Measurements from ENCODE around the gene PAQR6. TPM values are rescaled to one million over a fixed set of nuclear protein-coding genes. Genes with fewer than 3 reads are reported as not detected.
A peak's percentile ranks its signal among the peaks of the same experiment; 100 is the strongest.

PAQR6 gene, protein sequence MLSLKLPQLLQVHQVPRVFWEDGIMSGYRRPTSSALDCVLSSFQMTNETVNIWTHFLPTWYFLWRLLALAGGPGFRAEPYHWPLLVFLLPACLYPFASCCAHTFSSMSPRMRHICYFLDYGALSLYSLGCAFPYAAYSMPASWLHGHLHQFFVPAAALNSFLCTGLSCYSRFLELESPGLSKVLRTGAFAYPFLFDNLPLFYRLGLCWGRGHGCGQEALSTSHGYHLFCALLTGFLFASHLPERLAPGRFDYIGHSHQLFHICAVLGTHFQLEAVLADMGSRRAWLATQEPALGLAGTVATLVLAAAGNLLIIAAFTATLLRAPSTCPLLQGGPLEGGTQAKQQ
- total RNA-seq = 1 to 10 TPM; 3.9 to 4.0 TPM

DNA sequence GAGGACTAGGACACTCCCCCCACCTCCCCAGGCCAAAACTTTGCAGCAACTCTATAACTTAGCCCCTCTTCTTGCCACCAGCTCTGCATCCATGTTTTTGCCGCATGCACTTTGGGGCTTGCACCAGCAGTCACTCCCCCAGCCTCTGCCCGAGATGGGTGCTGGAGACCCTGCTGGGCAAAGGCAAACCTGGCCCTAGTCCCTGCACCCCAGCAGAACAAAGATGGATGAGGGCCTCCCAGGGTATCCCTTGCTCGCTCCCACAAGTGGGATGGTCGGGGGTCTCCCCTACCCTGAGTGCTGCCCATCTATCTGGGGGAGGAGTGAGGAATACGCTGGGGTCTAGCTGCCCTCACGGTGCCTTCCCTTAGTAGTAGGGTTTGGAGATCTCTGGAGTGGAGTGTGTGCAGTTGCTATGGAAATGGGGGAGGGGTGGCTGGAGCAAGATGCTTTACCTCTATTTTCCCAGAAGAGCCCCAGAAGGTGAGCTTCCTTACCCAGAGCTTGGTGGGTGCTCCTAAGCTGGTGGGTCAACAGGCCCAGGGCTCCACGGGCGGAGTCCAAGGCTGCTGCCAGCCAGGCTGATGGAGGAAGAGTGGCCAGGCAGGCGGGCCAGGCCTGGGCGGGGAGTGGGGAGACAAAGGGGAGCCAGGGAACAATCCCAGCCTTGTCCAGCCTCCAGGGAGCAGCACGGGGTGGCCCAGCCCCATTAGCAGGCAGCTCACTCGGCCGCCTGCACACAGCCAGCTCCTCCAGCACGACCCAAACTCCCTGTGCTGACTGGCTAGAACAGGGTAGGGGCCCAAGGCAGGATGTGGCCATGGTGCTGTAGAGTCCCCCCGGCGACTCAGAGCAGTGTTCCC, at the start of gene PAQR6:
Gene PAQR6 (minus strand): TSS at position 597 of the 863 bp plus-strand sequence. CDS start 1,325 bp downstream, outside the sequence.
- Mint-ChIP-seq H3K4me3 (no peak within 1 kb of the TSS), H3K27me3 (no peaks in the 10 kb centered on the region), H3K27ac (no peak within 1 kb of the TSS), H3K36me3 (peaks cover 8% of the 10 kb centered on the region), H3K4me1 (ENCODE audit: low read depth) (peaks cover 8% of the 10 kb centered on the region), H3K9me3 (no peaks in the 10 kb centered on the region)
- POLR2A ChIA-PET = interaction anchor here (0.7 to 2.0 kb wide), 5 partner anchors 11 to 92 kb away, joined by 3 to 6 read pairs (median 4); partner anchors contain the start of gene SMG5
- CTCF ChIA-PET = interaction anchor here (0.5 to 2.0 kb wide), 2 partner anchors 70 to 106 kb away, joined by 4 to 6 read pairs; no protein-coding TSS in a partner anchor
- intact Hi-C loops (cut with micrococcal nuclease) = no loop called here
- no peak for DNase-seq

DNA sequence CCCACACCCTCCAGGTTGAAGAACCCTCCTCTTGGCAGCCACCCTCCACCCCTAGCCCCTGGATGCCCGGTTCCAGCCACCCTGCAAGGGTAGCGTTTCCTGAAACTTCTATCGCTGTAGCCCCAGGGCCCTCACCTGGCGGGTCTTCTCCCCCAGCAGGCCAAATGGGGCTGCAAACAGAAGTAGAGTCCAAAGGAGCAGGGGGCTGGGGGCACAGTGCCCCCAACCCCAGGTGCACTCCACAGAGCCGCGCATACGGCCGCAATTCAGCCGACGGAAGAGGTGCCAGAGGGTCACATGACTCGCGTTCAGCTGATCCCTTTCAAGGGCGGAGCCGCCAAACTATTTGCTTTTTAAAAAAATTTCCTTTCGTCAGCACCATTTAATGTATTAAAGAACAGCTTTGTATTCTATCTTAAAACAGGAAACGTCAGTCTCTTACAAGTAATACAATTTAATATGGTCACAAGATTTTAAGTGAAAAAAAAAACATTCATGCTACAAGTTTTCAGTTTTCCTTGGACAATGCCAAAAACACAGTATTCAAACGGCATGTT, 47.6 kb upstream of the PAQR6 start, which contains the start of gene GLMP:
Gene GLMP (minus strand): TSS at position 289 of the 557 bp plus-strand sequence. CDS start 34 bp downstream, at position 255.
- intact Hi-C loops (cut with micrococcal nuclease) = loop anchor here (1.0 kb wide), 1 partner anchor 12 kb away; no protein-coding TSS in a partner anchor
- Mint-ChIP-seq H3K4me1 (ENCODE audit: low read depth) (peaks cover 16% of the 10 kb centered on the region), H3K27ac (no peak within 1 kb of the TSS), H3K9me3 (no peaks in the 10 kb centered on the region), H3K27me3 (no peaks in the 10 kb centered on the region), H3K36me3 (peaks cover 3% of the 10 kb centered on the region), H3K4me3 (peak within 1 kb of the TSS; percentile 84)
- DNase-seq = peak; percentile 72
- POLR2A ChIA-PET = interaction anchor here (0.7 to 3.1 kb wide), 3 partner anchors 13 to 22 kb away, joined by 3 to 15 read pairs (median 3); partner anchors contain the start of genes SMG5 and TMEM79
- CTCF ChIA-PET = interaction anchor here (0.6 to 1.0 kb wide), 4 partner anchors 9 to 29 kb away, joined by 3 to 4 read pairs (median 4); partner anchors contain the start of gene SMG5

DNA sequence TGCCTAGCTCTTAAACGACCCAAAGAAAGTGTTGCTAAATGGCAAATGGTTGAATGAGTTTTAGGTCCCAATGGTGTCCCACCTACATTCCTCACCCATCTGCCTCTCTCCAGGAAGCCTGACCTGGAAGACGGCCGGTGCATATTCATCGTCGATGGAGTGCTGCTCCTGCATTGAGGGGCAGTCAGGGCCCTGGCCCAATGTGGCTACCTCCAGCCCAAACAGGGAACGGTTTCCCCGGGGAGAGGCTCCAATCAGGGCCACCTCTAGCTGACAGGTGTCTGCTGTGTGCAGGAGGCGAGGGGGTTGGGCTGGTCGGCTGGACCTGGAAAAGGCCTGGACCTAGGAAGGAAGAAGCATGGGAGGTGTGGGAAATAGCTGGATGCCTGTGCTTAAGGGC, 46.0 kb upstream of the PAQR6 start:
- Mint-ChIP-seq H3K27ac (no peak overlapping the region), H3K9me3 (no peaks in the 10 kb centered on the region), H3K36me3 (peaks cover 3% of the 10 kb centered on the region), H3K27me3 (no peaks in the 10 kb centered on the region), H3K4me3 (no peak overlapping the region), H3K4me1 (ENCODE audit: low read depth) (peaks cover 16% of the 10 kb centered on the region)
- ChIA-PET POLR2A (interaction anchor here (3.1 kb wide), 1 partner anchor 11 kb away, joined by 15 read pairs; the partner anchor contains the start of genes SMG5 and TMEM79), CTCF (interaction anchor here (1.4 to 1.7 kb wide), 2 partner anchors 11 to 25 kb away, joined by 4 to 5 read pairs; partner anchors contain the start of gene SMG5)
- DNase-seq = no peak
- intact Hi-C loops (cut with micrococcal nuclease) = no loop called here

DNA sequence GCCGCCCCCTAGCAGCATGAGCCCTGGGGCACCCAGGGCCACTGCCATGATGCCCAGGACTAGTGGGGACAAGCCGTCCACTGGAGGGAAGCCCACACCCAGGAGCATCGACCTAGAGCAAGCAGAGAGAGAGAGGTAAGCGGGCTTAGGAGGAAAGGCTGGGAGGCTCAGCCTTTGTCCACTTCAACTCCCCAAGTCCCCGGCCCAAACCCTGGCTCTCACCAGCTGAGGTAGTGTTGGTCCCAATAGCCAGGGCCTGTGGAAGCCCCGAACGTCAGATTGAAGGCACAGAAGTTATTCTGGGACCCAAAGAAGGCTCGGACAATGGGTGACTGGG, 45.2 kb upstream of the PAQR6 start:
- H3K36me3 Mint-ChIP-seq = peaks cover 3% of the 10 kb centered on the region
- no peak overlapping the region for H3K4me3 Mint-ChIP-seq
- CTCF ChIA-PET = interaction anchor here (1.7 kb wide), 1 partner anchor 10 kb away, joined by 5 read pairs; the partner anchor contains the start of gene SMG5
- H3K27me3 Mint-ChIP-seq = no peaks in the 10 kb centered on the region
- DNase-seq = no peak
- POLR2A ChIA-PET = interaction anchor here (3.1 kb wide), 1 partner anchor 10 kb away, joined by 15 read pairs; the partner anchor contains the start of genes SMG5 and TMEM79
- H3K9me3 Mint-ChIP-seq = no peaks in the 10 kb centered on the region
- intact Hi-C loops (cut with micrococcal nuclease) = no loop called here
- no peak overlapping the region for H3K27ac Mint-ChIP-seq
- peaks cover 16% of the 10 kb centered on the region for H3K4me1 Mint-ChIP-seq (ENCODE audit: low read depth)

DNA sequence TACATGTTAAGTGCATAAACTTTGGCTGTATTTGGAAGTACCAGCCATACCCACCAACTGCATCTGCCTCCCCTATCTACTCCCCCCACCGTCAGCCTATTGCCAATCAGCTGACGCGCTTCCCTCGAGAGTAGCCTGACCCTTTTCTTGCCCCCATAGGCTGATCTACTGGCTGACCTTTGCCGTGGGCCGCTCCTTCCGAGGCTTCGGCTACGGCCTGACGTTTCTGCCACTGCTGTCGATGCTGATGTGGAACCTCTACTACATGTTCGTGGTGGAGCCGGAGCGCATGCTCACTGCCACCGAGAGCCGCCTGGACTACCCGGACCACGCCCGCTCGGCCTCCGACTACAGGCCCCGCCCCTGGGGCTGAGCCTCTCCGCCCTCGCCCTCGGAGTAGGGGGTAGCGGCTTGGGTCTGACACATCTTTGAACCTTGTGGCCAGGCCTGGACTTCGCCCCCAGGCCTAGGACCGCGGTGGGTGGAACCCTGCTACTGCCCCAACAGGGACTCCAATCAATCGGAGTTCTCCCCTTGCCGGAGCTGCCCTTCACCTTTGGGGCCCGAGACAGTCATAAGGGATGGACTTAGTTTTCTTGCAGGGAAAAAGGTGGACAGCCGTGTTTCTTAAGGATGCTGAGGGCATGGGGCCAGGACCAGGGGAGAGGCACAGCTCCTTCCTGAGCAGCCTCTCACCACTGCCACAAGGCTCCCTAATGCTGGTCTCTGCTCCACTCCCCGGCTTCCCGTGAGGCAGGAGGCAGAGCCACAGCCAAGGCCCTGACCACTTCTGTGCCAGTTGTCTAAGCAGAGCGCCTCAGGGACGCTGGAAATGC, 43.6 kb upstream of the PAQR6 start:
- intact Hi-C loops (cut with micrococcal nuclease) = no loop called here
- H3K27ac Mint-ChIP-seq = no peak overlapping the region

DNA sequence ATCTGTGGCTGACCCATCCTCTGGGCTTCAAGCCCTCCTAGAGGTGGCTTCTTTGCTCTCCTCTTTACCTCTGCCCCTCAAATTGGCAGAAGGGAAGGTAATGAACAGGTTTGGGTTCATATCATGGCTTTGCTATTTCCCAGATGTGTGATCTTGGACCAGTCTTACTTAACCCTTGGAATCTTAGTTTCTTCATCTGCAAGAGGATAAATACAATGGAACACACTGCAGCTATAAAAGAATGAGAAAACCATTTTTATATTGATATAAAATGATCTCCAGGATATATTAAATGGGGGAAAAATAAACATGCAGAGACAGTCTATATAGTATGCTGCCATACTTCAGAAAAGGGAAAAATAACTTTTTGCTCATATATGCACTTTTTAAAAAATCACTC, 42.0 kb upstream of the PAQR6 start:
- ChIA-PET POLR2A (no interaction called here), CTCF (no interaction called here)
- H3K4me3 Mint-ChIP-seq = no peak overlapping the region
- H3K36me3 Mint-ChIP-seq = peaks cover 4% of the 10 kb centered on the region
- H3K9me3 Mint-ChIP-seq = no peaks in the 10 kb centered on the region
- no peak for DNase-seq
- H3K27me3 Mint-ChIP-seq = no peaks in the 10 kb centered on the region
- intact Hi-C loops (cut with micrococcal nuclease) = no loop called here
- H3K27ac Mint-ChIP-seq = no peak overlapping the region
- peaks cover 7% of the 10 kb centered on the region for H3K4me1 Mint-ChIP-seq (ENCODE audit: low read depth)

More for the DNA sequence above, 43.6 kb upstream of the PAQR6 start:
- Mint-ChIP-seq H3K9me3 (no peaks in the 10 kb centered on the region), H3K36me3 (peaks cover 3% of the 10 kb centered on the region), H3K27me3 (no peaks in the 10 kb centered on the region), H3K4me3 (no peak overlapping the region), H3K4me1 (ENCODE audit: low read depth) (peaks cover 16% of the 10 kb centered on the region)
- peak; percentile 18 for DNase-seq
- POLR2A ChIA-PET = no interaction called here
- CTCF ChIA-PET = no interaction called here

DNA sequence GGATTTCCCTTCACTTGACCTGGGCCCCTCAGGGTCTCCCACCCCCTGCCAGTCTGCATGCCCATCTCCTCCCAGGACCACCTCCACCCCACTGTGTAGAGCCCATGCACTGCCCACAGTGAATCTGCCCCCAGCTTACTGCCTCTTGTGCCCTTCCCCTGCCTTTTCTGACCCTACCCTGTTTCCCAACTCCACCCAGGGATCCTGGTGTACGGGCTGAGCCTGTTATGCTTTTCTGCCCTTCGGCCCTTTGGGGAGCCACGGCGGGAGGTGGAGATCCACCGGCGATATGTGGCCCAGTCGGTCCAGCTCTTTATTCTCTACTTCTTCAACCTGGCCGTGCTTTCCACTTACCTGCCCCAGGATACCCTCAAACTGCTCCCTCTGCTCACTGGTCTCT, 38.2 kb upstream of the PAQR6 start:
- H3K9me3 Mint-ChIP-seq = no peaks in the 10 kb centered on the region
- DNase-seq = no peak
- peaks cover 24% of the 10 kb centered on the region for H3K4me1 Mint-ChIP-seq (ENCODE audit: low read depth)
- ChIA-PET CTCF (no interaction called here), POLR2A (interaction anchor here (0.6 kb wide), 1 partner anchor 18 kb away, joined by 3 read pairs; no protein-coding TSS in a partner anchor)
- no peak overlapping the region for H3K4me3 Mint-ChIP-seq
- H3K27me3 Mint-ChIP-seq = no peaks in the 10 kb centered on the region
- H3K36me3 Mint-ChIP-seq = peaks cover 13% of the 10 kb centered on the region
- no peak overlapping the region for H3K27ac Mint-ChIP-seq
- intact Hi-C loops (cut with micrococcal nuclease) = no loop called here

DNA sequence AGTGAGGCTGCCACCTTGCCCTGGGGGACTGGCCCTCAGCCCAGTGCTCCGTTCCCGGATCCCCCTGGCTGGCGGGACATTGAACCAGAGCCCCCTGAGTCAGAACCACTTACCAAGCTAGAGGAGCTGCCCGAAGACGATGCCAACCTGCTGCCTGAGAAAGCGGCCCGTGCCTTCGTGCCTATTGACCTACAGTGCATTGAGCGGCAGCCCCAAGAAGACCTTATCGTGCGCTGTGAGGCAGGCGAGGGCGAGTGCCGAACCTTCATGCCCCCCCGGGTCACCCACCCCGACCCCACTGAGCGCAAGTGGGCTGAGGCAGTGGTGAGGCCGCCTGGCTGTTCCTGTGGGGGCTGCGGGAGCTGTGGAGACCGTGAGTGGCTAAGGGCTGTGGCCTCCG, 37.6 kb upstream of the PAQR6 start:
- CTCF ChIA-PET = no interaction called here

DNA sequence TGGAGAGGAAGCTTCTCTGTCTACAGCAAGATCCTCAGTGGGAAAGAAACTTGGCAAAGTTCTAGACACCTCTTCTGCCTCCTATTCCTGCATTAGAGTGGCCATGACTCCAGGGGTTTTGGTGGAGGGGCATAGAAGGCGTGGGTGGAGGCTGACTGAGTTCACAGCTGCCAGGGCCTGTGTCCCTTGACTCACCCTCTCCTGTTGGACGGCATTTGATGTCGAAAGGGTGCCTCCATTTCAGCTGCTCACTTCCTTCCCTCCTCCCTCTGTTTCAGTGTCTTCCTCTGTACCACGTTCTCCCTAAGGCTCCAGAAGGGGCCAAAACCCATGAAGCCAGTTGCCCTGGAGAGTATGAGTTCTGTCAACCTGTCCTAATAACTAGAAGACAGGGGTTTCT, 36.9 kb upstream of the PAQR6 start:
- Mint-ChIP-seq H3K4me3 (no peak overlapping the region), H3K36me3 (peaks cover 13% of the 10 kb centered on the region), H3K9me3 (no peaks in the 10 kb centered on the region), H3K4me1 (ENCODE audit: low read depth) (peaks cover 36% of the 10 kb centered on the region), H3K27me3 (no peaks in the 10 kb centered on the region), H3K27ac (no peak overlapping the region)
- ChIA-PET CTCF (interaction anchor here (1.0 kb wide), 1 partner anchor 53 kb away, joined by 3 read pairs; the partner anchor contains the start of genes CCT3 and TSACC), POLR2A (no interaction called here)
- no peak for DNase-seq
- intact Hi-C loops (cut with micrococcal nuclease) = loop anchor here (5.0 kb wide), 5 partner anchors 53 to 458 kb away; partner anchors contain the start of genes CCT3, MRPL24, SLC25A44 and TSACC

More for the DNA sequence above, 37.6 kb upstream of the PAQR6 start:
- POLR2A ChIA-PET = no interaction called here
- intact Hi-C loops (cut with micrococcal nuclease) = no loop called here
- Mint-ChIP-seq H3K9me3 (no peaks in the 10 kb centered on the region), H3K27ac (no peak overlapping the region), H3K4me3 (no peak overlapping the region), H3K36me3 (peaks cover 13% of the 10 kb centered on the region), H3K27me3 (no peaks in the 10 kb centered on the region), H3K4me1 (ENCODE audit: low read depth) (peaks cover 30% of the 10 kb centered on the region)
- DNase-seq = no peak

DNA sequence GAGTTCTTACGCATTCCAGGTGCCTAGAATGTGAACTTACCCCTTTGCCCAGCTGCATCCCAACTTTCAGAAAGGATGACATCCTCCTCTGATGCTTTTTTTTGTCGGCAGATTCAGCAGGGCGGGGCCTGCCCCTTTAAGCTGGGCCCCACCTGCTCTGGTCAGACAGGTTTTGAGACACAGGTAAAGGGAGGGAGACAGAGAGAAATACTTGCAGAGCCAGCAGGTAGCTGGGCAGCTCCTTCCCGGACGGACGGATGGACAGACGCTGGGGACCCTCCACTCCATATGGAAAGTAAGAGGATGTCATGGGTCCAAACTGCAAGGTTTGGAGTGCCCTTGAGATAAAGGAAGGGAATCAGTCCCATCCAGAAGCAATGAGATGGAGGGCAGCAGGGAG, 36.3 kb upstream of the PAQR6 start, which contains the start of gene TMEM79:
Gene TMEM79 (plus strand): TSS at position 214 of the 400 bp plus-strand sequence. CDS start 902 bp downstream, outside the sequence.
- ChIA-PET POLR2A (interaction anchor here (3.3 kb wide), 1 partner anchor 11 kb away, joined by 15 read pairs; the partner anchor contains the start of gene GLMP), CTCF (interaction anchor here (0.9 to 1.3 kb wide), 3 partner anchors 54 to 162 kb away, joined by 3 to 4 read pairs (median 3); partner anchors contain the start of genes CCT3 and TSACC)
- Mint-ChIP-seq H3K4me1 (ENCODE audit: low read depth) (peaks cover 38% of the 10 kb centered on the region), H3K4me3 (peak within 1 kb of the TSS; percentile 95), H3K36me3 (peaks cover 13% of the 10 kb centered on the region), H3K27me3 (no peaks in the 10 kb centered on the region), H3K27ac (peak within 1 kb of the TSS; percentile 95), H3K9me3 (no peaks in the 10 kb centered on the region)
- DNase-seq = no peak
- intact Hi-C loops (cut with micrococcal nuclease) = loop anchor here (5.0 kb wide), 5 partner anchors 53 to 458 kb away; partner anchors contain the start of genes CCT3, MRPL24, SLC25A44 and TSACC

All from activated CD4-positive, alpha-beta memory T cell treated with anti-CD3 and anti-CD28 coated beads for 36 hours (primary cell).